H1 (cell line): ENCODE data around the gene EEF1G. TPM values are rescaled to one million over a fixed set of nuclear protein-coding genes. Genes with fewer than 3 reads are reported as not detected.

Experiments
- CTCF ChIA-PET: fragments of 300-600 bp; sonication (Branson Sonifier 250); formaldehyde crosslinking; loops from one replicate; lab custom pipeline; 2021; ENCODE audit not compliant: partially characterized antibody; lab: Charles Lee
- POLR2A ChIA-PET: fragments of 300-600 bp; sonication (Branson Sonifier 250); formaldehyde crosslinking; loops from one replicate; lab custom pipeline; 2021; ENCODE audit warnings: inconsistent platforms; ENCODE audit not compliant: partially characterized antibody; lab: Charles Lee
- DNase-seq, 2 experiments: peaks; one replicate each; pipeline versions ENCODE4 v3.0.0 to v3.0.0-alpha.2; 2010 to 2022; ENCODE audit warnings: low spot score in 2 of 2, low read depth in 1 of 2, mixed read lengths in 1 of 2
- FAIRE-seq: peaks from 2 replicates; lab custom pipeline; 2011; peaks lifted over from hg19 to GRCh38; lab: Jason Lieb, UNC
- H2AFZ ChIP-seq: 2 replicates; pipeline ENCODE4 v1.8.1; 2012; ENCODE audit warnings: low read length, inconsistent platforms
- H2AK5ac ChIP-seq: 2 replicates; pipeline ENCODE4 v1.6.1; 2013; ENCODE audit warnings: low read depth, low read length
- H2BK120ac ChIP-seq: replicated peaks from 2 replicates; pipeline ENCODE3; 2013; ENCODE audit warnings: low read depth, low read length, inconsistent platforms
- H2BK12ac ChIP-seq: 2 replicates; pipeline ENCODE4 v1.6.1; 2013; ENCODE audit warnings: low read depth, low read length
- H2BK15ac ChIP-seq: 2 replicates; pipeline ENCODE4 v1.6.1; 2013; ENCODE audit warnings: low read length
- H2BK20ac ChIP-seq: 2 replicates; pipeline ENCODE4 v1.6.1; 2013; ENCODE audit warnings: low read length
- H2BK5ac ChIP-seq: 2 replicates; pipeline ENCODE4 v1.6.1; 2013; ENCODE audit warnings: low read depth, low read length
- H3K14ac ChIP-seq: 2 replicates; pipeline ENCODE4 v1.6.1; 2013; ENCODE audit warnings: inconsistent platforms; ENCODE audit not compliant: insufficient read length
- H3K18ac ChIP-seq: 2 replicates; pipeline ENCODE4 v1.6.1; 2013; ENCODE audit warnings: low read length; ENCODE audit errors: extremely low read depth
- H3K23ac ChIP-seq: 2 replicates; pipeline ENCODE4 v1.6.1; 2013; ENCODE audit warnings: inconsistent platforms; ENCODE audit not compliant: insufficient read length
- H3K23me2 ChIP-seq: 2 replicates; pipeline ENCODE4 v1.6.1; 2013; ENCODE audit warnings: low read depth, low read length
- H3K27ac ChIP-seq: 2 replicates; pipeline ENCODE4 v1.6.1; 2011; ENCODE audit warnings: low read depth, low read length, inconsistent platforms
- H3K27me3 ChIP-seq, 4 experiments: replicated peaks in 1 of 4; 1 replicate in 1 of 4; 2 replicates in 3 of 4; pipeline versions ENCODE4 v1.6.1 to v1.8.1; 2011 to 2013; ENCODE audit warnings: low read length in 3 of 4, mild to moderate bottlenecking in 3 of 4, inconsistent platforms in 2 of 4, mixed read lengths in 2 of 4, moderate library complexity in 1 of 4; ENCODE audit not compliant: control insufficient read depth in 3 of 4, insufficient read depth in 3 of 4; ENCODE audit errors: extremely low read depth in 1 of 4
- H3K36me3 ChIP-seq, 4 experiments: 2 replicates each; pipeline versions ENCODE4 v1.6.1 to v1.8.1; 2011 to 2013; ENCODE audit warnings: mild to moderate bottlenecking in 4 of 4, low read length in 3 of 4, moderate library complexity in 2 of 4, control low read depth in 1 of 4, inconsistent platforms in 1 of 4; ENCODE audit not compliant: insufficient read depth in 4 of 4, control insufficient read depth in 2 of 4
- H3K4ac ChIP-seq: replicated peaks from 2 replicates; pipeline ENCODE3; 2013; ENCODE audit warnings: low read length, low read depth, mixed read lengths, inconsistent platforms; ENCODE audit not compliant: insufficient read length
- H3K4me1 ChIP-seq, 4 experiments: replicated peaks in 1 of 4; 1 replicate in 1 of 4; 2 replicates in 3 of 4; pipeline versions ENCODE4 v1.6.1 to v1.8.1; 2011 to 2013; ENCODE audit warnings: low read length in 3 of 4, inconsistent platforms in 2 of 4, mixed read lengths in 1 of 4; ENCODE audit not compliant: insufficient read depth in 4 of 4, control insufficient read depth in 3 of 4
- H3K4me2 ChIP-seq, 2 experiments: 2 replicates each; pipeline versions ENCODE4 v1.6.1 to v1.8.1; 2011 to 2013; ENCODE audit warnings: low read depth in 2 of 2, low read length in 2 of 2, control low read depth in 1 of 2, inconsistent platforms in 1 of 2, mild to moderate bottlenecking in 1 of 2; ENCODE audit not compliant: insufficient read depth in 1 of 2
- H3K4me3 ChIP-seq, 4 experiments: fragments of 200-600, 300-600 bp in 1 of 4; sonication (generic), shearing (Covaris generic), sonication (Bioruptor Twin) in 1 of 4; 2 replicates each; pipeline versions ENCODE4 v1.5.1 to v1.8.1; 2011 to 2016; ENCODE audit warnings: low read length in 4 of 4, low read depth in 3 of 4, control low read depth in 2 of 4, inconsistent platforms in 2 of 4, mild to moderate bottlenecking in 2 of 4, mixed read lengths in 1 of 4, moderate library complexity in 1 of 4; ENCODE audit not compliant: insufficient read depth in 2 of 4; ENCODE audit errors: extremely low read depth in 1 of 4
- H3K56ac ChIP-seq: replicated peaks from 2 replicates; pipeline ENCODE3; 2013; ENCODE audit warnings: low read depth, mild to moderate bottlenecking, mixed read lengths, low read length, inconsistent platforms; ENCODE audit not compliant: insufficient read length
- H3K79me1 ChIP-seq: 2 replicates; pipeline ENCODE4 v1.6.1; 2013; ENCODE audit warnings: low read depth, low read length, control low read depth
- H3K79me2 ChIP-seq, 2 experiments: 2 replicates each; pipeline versions ENCODE4 v1.6.1 to v1.8.1; 2012 to 2013; ENCODE audit warnings: low read length in 2 of 2, mild to moderate bottlenecking in 2 of 2, inconsistent platforms in 1 of 2; ENCODE audit not compliant: insufficient read depth in 2 of 2, control insufficient read depth in 1 of 2
- H3K9ac ChIP-seq, 4 experiments: replicated peaks in 1 of 4; 1 replicate in 1 of 4; 2 replicates in 3 of 4; pipeline versions ENCODE4 v1.6.1 to v1.8.1; 2011 to 2013; ENCODE audit warnings: low read depth in 3 of 4, low read length in 3 of 4, control low read depth in 2 of 4, mild to moderate bottlenecking in 2 of 4, moderate library complexity in 2 of 4, inconsistent platforms in 1 of 4; ENCODE audit errors: extremely low read depth in 1 of 4
- H3K9me3 ChIP-seq, 2 experiments: 2 replicates each; pipeline versions ENCODE4 v1.6.1 to v1.8.1; 2012 to 2013; ENCODE audit warnings: mild to moderate bottlenecking in 2 of 2, moderate library complexity in 2 of 2, control low read depth in 1 of 2, inconsistent platforms in 1 of 2, low read depth in 1 of 2, low read length in 1 of 2, mixed read lengths in 1 of 2; ENCODE audit not compliant: insufficient read depth in 2 of 2
- H4K20me1 ChIP-seq, 2 experiments: replicated peaks in 1 of 2; 2 replicates each; pipeline versions ENCODE3 to v1.8.1; 2011 to 2013; ENCODE audit warnings: inconsistent platforms in 2 of 2, low read length in 2 of 2, mild to moderate bottlenecking in 1 of 2; ENCODE audit not compliant: insufficient read depth in 2 of 2, control insufficient read depth in 1 of 2
- H4K5ac ChIP-seq: 2 replicates; pipeline ENCODE4 v1.6.1; 2013; ENCODE audit warnings: low read length, low read depth, mixed read lengths, inconsistent platforms; ENCODE audit not compliant: insufficient read length
- H4K8ac ChIP-seq: 2 replicates; pipeline ENCODE4 v1.8.0; 2013; ENCODE audit warnings: mild to moderate bottlenecking, moderate library complexity, low read length, inconsistent platforms; ENCODE audit not compliant: insufficient read depth; ENCODE audit errors: extremely low read depth
- H4K91ac ChIP-seq: replicated peaks from 2 replicates; pipeline ENCODE3; 2013; ENCODE audit warnings: low read length, mixed read lengths, inconsistent platforms; ENCODE audit not compliant: insufficient read length
- CHD2 ChIP-seq: IDR thresholded peaks from 2 replicates; pipeline ENCODE4 v1.6.1; 2012; ENCODE audit warnings: low read length, improper control_type of control experiment
- HDAC2 ChIP-seq, 2 experiments: fragments of 300-600 bp in 1 of 2; sonication (generic) in 1 of 2; IDR thresholded peaks; 2 replicates each; pipeline ENCODE4 v1.6.1; 2011 to 2012; ENCODE audit warnings: low read depth in 2 of 2, low read length in 2 of 2, mild to moderate bottlenecking in 2 of 2, moderate library complexity in 2 of 2, borderline replicate concordance in 1 of 2, inconsistent platforms in 1 of 2
- SAP30 ChIP-seq: fragments of 300-600 bp; sonication (generic); IDR thresholded peaks from 2 replicates; pipeline ENCODE4 v1.7.1; 2012; ENCODE audit warnings: low read length, moderate library complexity, mild to moderate bottlenecking, inconsistent platforms; ENCODE audit not compliant: insufficient read depth, insufficient replicate concordance
- WGBS, 2 experiments: shearing (Covaris generic) in 1 of 2; methylation state at CpG; one replicate each; pipeline versions ENCODE4 v1.1.6 to v1.1.7; 2013 to 2015; ENCODE audit warnings: low lambda C conversion rate in 2 of 2, mixed read lengths in 2 of 2, inconsistent platforms in 1 of 2, low coverage in 1 of 2, missing lambda C conversion rate in 1 of 2; ENCODE audit not compliant: insufficient replicate concordance in 2 of 2, insufficient coverage in 1 of 2, insufficient read length in 1 of 2; ENCODE audit errors: extremely low coverage in 1 of 2, missing lambda C conversion rate in 1 of 2; 5-methylcytosine and 5-hydroxymethylcytosine counted together
- polyA plus RNA-seq, 7 experiments: library from polyadenylated mRNA; depleted of rRNA in 3 of 7; stranded (reverse) in 5 of 7; unstranded in 2 of 7; fragments of >200 nt in 5 of 7; fragments of 200-250 nt in 2 of 7; gene quantifications; 1 replicate in 5 of 7; 2 replicates in 1 of 7; 4 replicates in 1 of 7; pipeline versions ENCODE4 v1.2.1 to v1.2.3, GENCODE V29; 2011 to 2013; ENCODE audit warnings: missing spikeins in 2 of 7, mixed read lengths in 2 of 7
- total RNA-seq: library from RNA; stranded (reverse); fragmentation: NEBNext Ultra II Directional; extraction: Animal tissue kit (Norgen Biotek cat#: 25700); gene quantifications from 2 replicates; pipeline ENCODE4 v1.2.1, GENCODE V29; 2021
- TF ChIP-seq, protein P1 (sequence below): IDR thresholded peaks from 2 replicates; pipeline ENCODE4 v1.6.1; 2011; ENCODE audit warnings: low read length, improper control_type of control experiment

Gene EEF1G
- total and polyA plus RNA-seq, 2 of the 8 experiments (the other 6 are each of a cell fraction or from before 2014, with no cell fraction given), result 1,627 to 1,996 TPM

GRCh38 chr11:62539238-62539925 lies 34.3 kb downstream of the EEF1G start:
- H3K4me1 ChIP-seq, result peaks cover 0 to 28% (median 15%) of the 10 kb centered on the region in 4 experiments; a peak in 6 of 7 replicates
- no peak overlapping the region for H3K4me3 ChIP-seq
- WGBS, 2 experiments, result 80% methylated on average over 13 of the region's 13 CpGs; no CpG with 5 or more reads in 1 of the 2 experiments
- no peaks in the 10 kb centered on the region; a peak in 1 of 4 replicates for H3K79me2 ChIP-seq
- H3K23me2 ChIP-seq, result peaks cover 4% of the 10 kb centered on the region; the same call in 1 of the 2 replicates
- no peak overlapping the region for H3K23ac ChIP-seq
- peaks cover 6 to 13% of the 10 kb centered on the region in 2 experiments for H4K20me1 ChIP-seq
- H2BK15ac ChIP-seq, result 0 out of 2 replicates have a peak overlapping the region, but pooled peaks have one; percentile 46
- H2BK120ac ChIP-seq, result no peak overlapping the region
- H3K4me2 ChIP-seq, result no peak overlapping the region
- no peak overlapping the region for H4K5ac ChIP-seq
- no peak overlapping the region for H4K91ac ChIP-seq
- H3K14ac ChIP-seq, result no peak overlapping the region
- H2BK20ac ChIP-seq, result 0 out of 2 replicates have a peak overlapping the region, but pooled peaks have one; percentile 80
- 0 out of 2 replicates have a peak overlapping the region, but pooled peaks have one; percentile 52 for H2BK5ac ChIP-seq
- TF ChIP-seq SAP30, result no peak
- no peak for TF ChIP-seq HDAC2 (IDR thresholded peaks at IDR 0.05; ENCODE audit: borderline replicate concordance in 1 of 2, low read depth in 2 of 2, low read length in 2 of 2)
- TF ChIP-seq CHD2, result no peak
- TF ChIP-seq, protein P1, sequence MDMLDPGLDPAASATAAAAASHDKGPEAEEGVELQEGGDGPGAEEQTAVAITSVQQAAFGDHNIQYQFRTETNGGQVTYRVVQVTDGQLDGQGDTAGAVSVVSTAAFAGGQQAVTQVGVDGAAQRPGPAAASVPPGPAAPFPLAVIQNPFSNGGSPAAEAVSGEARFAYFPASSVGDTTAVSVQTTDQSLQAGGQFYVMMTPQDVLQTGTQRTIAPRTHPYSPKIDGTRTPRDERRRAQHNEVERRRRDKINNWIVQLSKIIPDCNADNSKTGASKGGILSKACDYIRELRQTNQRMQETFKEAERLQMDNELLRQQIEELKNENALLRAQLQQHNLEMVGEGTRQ, result no peak
- ChIA-PET POLR2A (interaction anchor here (1.2 to 7.5 kb wide), 2 partner anchors 13 to 145 kb away, joined by 3 to 59 read pairs; no protein-coding TSS in a partner anchor), CTCF (interaction anchor here (0.7 to 5.3 kb wide), 10 partner anchors 21 to 144 kb away, joined by 3 to 27 read pairs (median 4); no protein-coding TSS in a partner anchor)
- no peak for FAIRE-seq
- no peak overlapping the region for H3K56ac ChIP-seq
- H4K8ac ChIP-seq, result no peak overlapping the region
- H3K9me3 ChIP-seq, result no peaks in the 10 kb centered on the region
- no peaks in the 10 kb centered on the region for H3K79me1 ChIP-seq
- peaks cover 12 to 16% (median 16%) of the 10 kb centered on the region in 4 experiments for H3K27me3 ChIP-seq
- no peak overlapping the region for H3K9ac ChIP-seq
- H2BK12ac ChIP-seq, result 0 out of 2 replicates have a peak overlapping the region, but pooled peaks have one; percentile 39
- H3K27ac ChIP-seq, result no peak overlapping the region
- no peaks in the 10 kb centered on the region for H3K36me3 ChIP-seq
- no peak overlapping the region for H3K4ac ChIP-seq
- no peak overlapping the region for H3K18ac ChIP-seq
- 0 out of 2 replicates have a peak overlapping the region, but pooled peaks have one; percentile 24 for H2AK5ac ChIP-seq
- peak in 1 of 2 experiments; percentile 45 for DNase-seq
- no peak overlapping the region for H2AFZ ChIP-seq
